Lower leg skin (tissue), 3 donors: ENCODE results near the gene SLIT3.

Source experiments
- POLR2A ChIP-seq, 2 donors: fragments of 450-650 bp; IDR thresholded peaks; one replicate each; pipeline ENCODE4 v1.6.1; 2016 to 2017; ENCODE audit warnings: antibody characterized with exemption in 2 of 2, mild to moderate bottlenecking in 1 of 2, moderate library complexity in 1 of 2
- TF ChIP-seq, protein P1 (sequence below), 3 donors: fragments of 450-650 bp; IDR thresholded peaks; one replicate each; pipeline ENCODE4 v1.5.1; 2016; ENCODE audit warnings: antibody characterized with exemption in 3 of 3, mild to moderate bottlenecking in 3 of 3, moderate library complexity in 2 of 3

- no peak for TF ChIP-seq POLR2A (IDR thresholded peaks at IDR 0.05)
- TF ChIP-seq, protein P1, sequence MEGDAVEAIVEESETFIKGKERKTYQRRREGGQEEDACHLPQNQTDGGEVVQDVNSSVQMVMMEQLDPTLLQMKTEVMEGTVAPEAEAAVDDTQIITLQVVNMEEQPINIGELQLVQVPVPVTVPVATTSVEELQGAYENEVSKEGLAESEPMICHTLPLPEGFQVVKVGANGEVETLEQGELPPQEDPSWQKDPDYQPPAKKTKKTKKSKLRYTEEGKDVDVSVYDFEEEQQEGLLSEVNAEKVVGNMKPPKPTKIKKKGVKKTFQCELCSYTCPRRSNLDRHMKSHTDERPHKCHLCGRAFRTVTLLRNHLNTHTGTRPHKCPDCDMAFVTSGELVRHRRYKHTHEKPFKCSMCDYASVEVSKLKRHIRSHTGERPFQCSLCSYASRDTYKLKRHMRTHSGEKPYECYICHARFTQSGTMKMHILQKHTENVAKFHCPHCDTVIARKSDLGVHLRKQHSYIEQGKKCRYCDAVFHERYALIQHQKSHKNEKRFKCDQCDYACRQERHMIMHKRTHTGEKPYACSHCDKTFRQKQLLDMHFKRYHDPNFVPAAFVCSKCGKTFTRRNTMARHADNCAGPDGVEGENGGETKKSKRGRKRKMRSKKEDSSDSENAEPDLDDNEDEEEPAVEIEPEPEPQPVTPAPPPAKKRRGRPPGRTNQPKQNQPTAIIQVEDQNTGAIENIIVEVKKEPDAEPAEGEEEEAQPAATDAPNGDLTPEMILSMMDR (IDR thresholded peaks at IDR 0.05) = no peak
These were observed 484.3 kb downstream of the SLIT3 start for GRCh38 chr5:168816661-168817060.
